Lung (tissue), 12 donors: ENCODE measurements around the gene CPPED1. TPM values are rescaled to one million over a fixed set of nuclear protein-coding genes. Genes with fewer than 3 reads are reported as not detected.

Experiments used
- ATAC-seq: fragments of 200-7000 bp; cut with Tn5 transposase; one replicate; pipeline ENCODE4 v1.9.1; 2020; ENCODE audit warnings: moderate number of reproducible peaks; ENCODE audit not compliant: insufficient read depth, low FRiP score
- DNase-seq, 3 donors: peaks; one replicate each; pipeline ENCODE4 v3.0.0-alpha.2; 2013 to 2017
- H3K27ac ChIP-seq, 2 donors: one replicate each; pipeline ENCODE4 v1.5.1; 2013; ENCODE audit warnings: mild to moderate bottlenecking in 2 of 2, moderate library complexity in 2 of 2, control low read depth in 1 of 2, inconsistent platforms in 1 of 2, low read depth in 1 of 2, low read length in 1 of 2
- H3K27me3 ChIP-seq, 3 donors: one replicate each; pipeline ENCODE4 v1.5.1; 2013; ENCODE audit warnings: low read length in 2 of 3; ENCODE audit not compliant: control insufficient read depth in 3 of 3, insufficient read depth in 3 of 3
- H3K36me3 ChIP-seq, 4 donors: one replicate each; pipeline ENCODE4 v1.5.1; 2013; ENCODE audit warnings: low read length in 4 of 4, mild to moderate bottlenecking in 1 of 4, moderate library complexity in 1 of 4; ENCODE audit not compliant: control insufficient read depth in 4 of 4, insufficient read depth in 4 of 4
- H3K4me1 ChIP-seq, 5 donors: one replicate each; pipeline ENCODE4 v1.5.1; 2013; ENCODE audit warnings: low read length in 5 of 5, mild to moderate bottlenecking in 2 of 5, moderate library complexity in 1 of 5; ENCODE audit not compliant: control insufficient read depth in 5 of 5, insufficient read depth in 5 of 5
- H3K4me3 ChIP-seq: one replicate; pipeline ENCODE4 v1.5.1; 2013; ENCODE audit warnings: mild to moderate bottlenecking, control low read depth, moderate library complexity
- H3K9ac ChIP-seq, 2 donors: one replicate each; pipeline ENCODE4 v1.5.1; 2013; ENCODE audit warnings: low read length in 2 of 2, control low read depth in 1 of 2; ENCODE audit not compliant: insufficient read depth in 1 of 2
- H3K9me3 ChIP-seq, 4 donors: one replicate each; pipeline ENCODE4 v1.5.1; 2013; ENCODE audit warnings: low read length in 3 of 4, mild to moderate bottlenecking in 1 of 4, moderate library complexity in 1 of 4; ENCODE audit not compliant: control insufficient read depth in 4 of 4, insufficient read depth in 3 of 4
- CTCF ChIP-seq: IDR thresholded peaks from 2 replicates; pipeline ENCODE4 v1.5.1; 2012; ENCODE audit warnings: mild to moderate bottlenecking; ENCODE audit errors: control extremely low read depth, extremely low read depth
- WGBS, 2 donors: extraction: QIAGEN DNeasy Blood & Tissue Kit; methylation state at CpG; one replicate each; pipeline ENCODE4 v1.1.7; 2013; 5-methylcytosine and 5-hydroxymethylcytosine counted together
- polyA plus RNA-seq, 2 donors: library from polyadenylated mRNA; stranded (reverse); fragments of 200-250 nt; gene quantifications; one replicate each; pipeline ENCODE4 v1.2.1, GENCODE V29; 2013
- total RNA-seq, 2 donors: library from RNA; depleted of rRNA in 1 of 2; stranded (reverse); fragments of >200 nt in 1 of 2; gene quantifications; one replicate each; pipeline ENCODE4 v1.2.1, GENCODE V29; 2014 to 2021
- donor health status: control.
- donor health status: control.
- donor health status: Bipolar disorder and iron deficiency.
- donor health status: healthy.
- donor health status: DM: yes; HTN: yes; CAD: no.

CPPED1 gene
- total and polyA plus RNA-seq, 4 donors: 9.8 to 32.5 (median 14.2) TPM

GRCh38 chr16:12773221-12773620 is 30.5 kb downstream of the CPPED1 start:
- Histone ChIP-seq H3K4me3 (no peak overlapping the region), H3K9ac (no peak overlapping the region), H3K36me3 (peaks cover 0 to 5% (median 0%) of the 10 kb centered on the region in 4 donors), H3K9me3 (no peaks in the 10 kb centered on the region), H3K27me3 (no peaks in the 10 kb centered on the region), H3K4me1 (peaks cover 0 to 3% (median 0%) of the 10 kb centered on the region in 5 donors), H3K27ac (no peak overlapping the region)
- WGBS, 2 donors: 83 to 92% methylated on average over 8 of the region's 8 CpGs
- DNase-seq (no peak), ATAC-seq (no peak)
- TF ChIP-seq CTCF: no peak

- Histone ChIP-seq H3K9me3 (no peaks in the 10 kb centered on the region), H3K27ac (no peak overlapping the region), H3K4me3 (no peak overlapping the region), H3K27me3 (no peaks in the 10 kb centered on the region), H3K4me1 (peaks cover 0 to 3% (median 0%) of the 10 kb centered on the region in 5 donors), H3K36me3 (peaks cover 0 to 5% (median 0%) of the 10 kb centered on the region in 4 donors), H3K9ac (no peak overlapping the region)
- no peak for TF ChIP-seq CTCF
- DNase-seq: no peak
- ATAC-seq: no peak
- 86 to 92% methylated on average over 5 of the region's 5 CpGs for WGBS, 2 donors
Measured at GRCh38 chr16:12771341-12771798, 32.3 kb downstream of the CPPED1 start.

- no peak overlapping the region for H3K4me3 ChIP-seq
- no peaks in the 10 kb centered on the region for H3K9me3 ChIP-seq
- H3K9ac ChIP-seq: no peak overlapping the region
- WGBS, 2 donors: 91% methylated on average over 7 of the region's 7 CpGs
- TF ChIP-seq CTCF: no peak
- no peaks in the 10 kb centered on the region for H3K36me3 ChIP-seq
- peaks cover 0 to 3% (median 0%) of the 10 kb centered on the region in 5 donors for H3K4me1 ChIP-seq
- no peaks in the 10 kb centered on the region for H3K27me3 ChIP-seq
- no peak for ATAC-seq
- no peak for DNase-seq
- no peak overlapping the region for H3K27ac ChIP-seq
Measured at GRCh38 chr16:12769525-12769924, 34.2 kb downstream of the CPPED1 start.

GRCh38 chr16:12767897-12768296 is 35.8 kb downstream of the CPPED1 start:
- DNase-seq (no peak), ATAC-seq (no peak)
- H3K4me3 ChIP-seq: no peak overlapping the region
- no peak overlapping the region for H3K9ac ChIP-seq
- H3K27me3 ChIP-seq: no peaks in the 10 kb centered on the region
- no peaks in the 10 kb centered on the region for H3K9me3 ChIP-seq
- no peaks in the 10 kb centered on the region for H3K36me3 ChIP-seq
- peaks cover 0 to 3% (median 0%) of the 10 kb centered on the region in 5 donors for H3K4me1 ChIP-seq
- 76 to 91% methylated on average over 6 of the region's 6 CpGs for WGBS, 2 donors
- no peak for TF ChIP-seq CTCF
- H3K27ac ChIP-seq: no peak overlapping the region
